ENCODE measurements around the gene ADAM12. TPM values are rescaled to one million over a fixed set of nuclear protein-coding genes. Genes with fewer than 3 reads are reported as not detected.

The ADAM12 gene
- total and polyA plus RNA-seq, 2 donors (not counting 1 experiment from before 2014, with no cell fraction given): 21.0 to 56.9 TPM

- Histone ChIP-seq H4K20me1 (ENCODE audit: control insufficient read depth, extremely low read depth, insufficient read depth, low read length) (no peaks in the 10 kb centered on the region), H3K9ac (ENCODE audit: insufficient read depth, low read length) (no peak overlapping the region), H3K27ac (ENCODE audit: insufficient read depth, low read length) (no peak overlapping the region), H3K4me2 (ENCODE audit: extremely low read depth, insufficient read depth, low read length) (no peak overlapping the region), H3K79me2 (ENCODE audit: control insufficient read depth, insufficient read depth, low read length) (no peaks in the 10 kb centered on the region), H3K4me3 (replicated peaks in 1 of 4; ENCODE audit: control extremely low read depth in 1 of 4, insufficient read depth in 1 of 4, low read depth in 3 of 4, low read length in 4 of 4) (no peak overlapping the region), H3K4me1 (ENCODE audit: control insufficient read depth, extremely low read depth, insufficient read depth, low read length) (no peaks in the 10 kb centered on the region), H3K27me3 (ENCODE audit: control insufficient read depth, insufficient read depth, low read length) (no peaks in the 10 kb centered on the region), H2AFZ (ENCODE audit: low read length) (no peak overlapping the region), H3K36me3 (ENCODE audit: control insufficient read depth, insufficient read depth, low read length) (no peaks in the 10 kb centered on the region), H3K9me3 (ENCODE audit: control insufficient read depth, insufficient read depth, low read depth, low read length) (no peaks in the 10 kb centered on the region)
- DNase-seq (ENCODE audit: low read depth in 2 of 2): no peak
- no peak for TF ChIP-seq EZH2 (IDR thresholded peaks at IDR 0.05; ENCODE audit: low read length, missing control alignments)
- TF ChIP-seq CTCF (conservative IDR thresholded peaks at IDR 0.05 in 1 of 2, IDR thresholded peaks at IDR 0.05 in 1 of 2; ENCODE audit: low read depth in 1 of 2, low read length in 2 of 2): no peak
Measured at GRCh38 chr10:126233182-126234148, 154.8 kb downstream of the ADAM12 start.

GRCh38 chr10:126230587-126230986, 157.7 kb downstream of the ADAM12 start:
- TF ChIP-seq CTCF (conservative IDR thresholded peaks at IDR 0.05 in 1 of 2, IDR thresholded peaks at IDR 0.05 in 1 of 2; ENCODE audit: low read depth in 1 of 2, low read length in 2 of 2): no peak
- TF ChIP-seq EZH2 (IDR thresholded peaks at IDR 0.05; ENCODE audit: low read length, missing control alignments): no peak
- Histone ChIP-seq H3K4me2 (ENCODE audit: extremely low read depth, insufficient read depth, low read length) (no peak overlapping the region), H3K4me3 (replicated peaks in 1 of 4; ENCODE audit: control extremely low read depth in 1 of 4, insufficient read depth in 1 of 4, low read depth in 3 of 4, low read length in 4 of 4) (no peak overlapping the region), H3K36me3 (ENCODE audit: control insufficient read depth, insufficient read depth, low read length) (no peaks in the 10 kb centered on the region), H3K27me3 (ENCODE audit: control insufficient read depth, insufficient read depth, low read length) (no peaks in the 10 kb centered on the region), H3K9me3 (ENCODE audit: control insufficient read depth, insufficient read depth, low read depth, low read length) (no peaks in the 10 kb centered on the region), H2AFZ (ENCODE audit: low read length) (no peak overlapping the region), H3K9ac (ENCODE audit: insufficient read depth, low read length) (no peak overlapping the region), H4K20me1 (ENCODE audit: control insufficient read depth, extremely low read depth, insufficient read depth, low read length) (no peaks in the 10 kb centered on the region), H3K27ac (ENCODE audit: insufficient read depth, low read length) (no peak overlapping the region), H3K79me2 (ENCODE audit: control insufficient read depth, insufficient read depth, low read length) (no peaks in the 10 kb centered on the region), H3K4me1 (ENCODE audit: control insufficient read depth, extremely low read depth, insufficient read depth, low read length) (no peaks in the 10 kb centered on the region)
- peak in 1 of 2 donors; percentile 29 for DNase-seq (ENCODE audit: low read depth in 2 of 2)

GRCh38 chr10:126229686-126230085, 158.6 kb downstream of the ADAM12 start:
- no peak overlapping the region for H3K27ac ChIP-seq (ENCODE audit: insufficient read depth, low read length)

More at GRCh38 chr10:126229686-126230085, 158.6 kb downstream of the ADAM12 start:
- no peak for DNase-seq (ENCODE audit: low read depth in 2 of 2)
- H2AFZ ChIP-seq (ENCODE audit: low read length): no peak overlapping the region
- H3K4me1 ChIP-seq (ENCODE audit: control insufficient read depth, extremely low read depth, insufficient read depth, low read length): no peaks in the 10 kb centered on the region
- H3K9ac ChIP-seq (ENCODE audit: insufficient read depth, low read length): no peak overlapping the region
- no peak overlapping the region for H3K4me2 ChIP-seq (ENCODE audit: extremely low read depth, insufficient read depth, low read length)
- no peaks in the 10 kb centered on the region for H3K27me3 ChIP-seq (ENCODE audit: control insufficient read depth, insufficient read depth, low read length)
- no peak overlapping the region for H3K4me3 ChIP-seq (replicated peaks in 1 of 4; ENCODE audit: control extremely low read depth in 1 of 4, insufficient read depth in 1 of 4, low read depth in 3 of 4, low read length in 4 of 4)
- no peaks in the 10 kb centered on the region for H3K79me2 ChIP-seq (ENCODE audit: control insufficient read depth, insufficient read depth, low read length)
- no peaks in the 10 kb centered on the region for H4K20me1 ChIP-seq (ENCODE audit: control insufficient read depth, extremely low read depth, insufficient read depth, low read length)
- TF ChIP-seq CTCF (conservative IDR thresholded peaks at IDR 0.05 in 1 of 2, IDR thresholded peaks at IDR 0.05 in 1 of 2; ENCODE audit: low read depth in 1 of 2, low read length in 2 of 2) (no peak), EZH2 (IDR thresholded peaks at IDR 0.05; ENCODE audit: low read length, missing control alignments) (no peak)
- no peaks in the 10 kb centered on the region for H3K36me3 ChIP-seq (ENCODE audit: control insufficient read depth, insufficient read depth, low read length)
- no peaks in the 10 kb centered on the region for H3K9me3 ChIP-seq (ENCODE audit: control insufficient read depth, insufficient read depth, low read depth, low read length)

All from fibroblast of lung (primary cell).